Measurements from ENCODE around the gene CD4. TPM values are rescaled to one million over a fixed set of nuclear protein-coding genes. Genes with fewer than 3 reads are reported as not detected.

CD4 gene
- total RNA-seq, 4 donors from 2014 or later = 3.5 to 8.1 (median 3.9) TPM

DNA sequence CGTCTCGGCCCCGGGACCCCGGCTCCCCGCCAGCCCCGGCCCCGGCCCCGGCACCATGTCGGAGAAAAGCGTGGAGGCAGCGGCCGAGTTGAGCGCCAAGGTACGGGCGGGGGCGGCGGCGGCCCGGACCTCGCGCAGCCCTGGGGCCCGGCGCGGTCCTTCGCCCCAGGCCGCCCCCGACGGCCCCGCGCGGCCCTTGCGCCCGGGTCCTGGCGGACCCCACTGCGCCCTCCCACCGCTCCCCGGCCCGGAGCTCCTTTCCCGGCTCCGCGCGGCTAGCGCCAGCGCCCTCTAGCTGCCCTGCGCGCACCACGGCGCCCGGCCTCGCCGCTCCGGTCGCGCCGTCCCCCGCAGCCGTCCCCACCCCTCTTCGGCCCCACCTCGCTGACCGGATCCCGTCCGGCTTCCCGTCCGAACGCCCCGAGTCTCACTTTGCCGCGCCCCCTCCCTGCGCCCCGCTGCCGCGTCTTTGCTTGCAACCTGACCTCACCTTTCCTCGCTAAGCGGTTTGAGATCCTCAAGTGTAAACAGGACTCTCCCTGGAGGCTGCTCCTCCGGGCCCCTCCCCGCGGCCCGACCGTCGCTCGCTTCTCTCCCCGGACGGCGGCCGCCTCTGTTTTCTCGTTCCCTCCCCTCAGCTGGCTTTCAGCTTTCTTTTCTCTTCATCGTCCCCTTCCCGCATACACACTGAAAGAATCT is 22.5 kb upstream of the CD4 start:
- intact Hi-C loops (cut with DNase I) = no loop called here
- H3K4me3 ChIP-seq (replicated peaks in 1 of 3) = peak overlapping the region; percentile 47 to 89 (median 69)
- H3K27me3 ChIP-seq = no peaks in the 10 kb centered on the region
- peaks cover 9 to 11% of the 10 kb centered on the region in 2 donors for H3K36me3 ChIP-seq
- H3K4me1 ChIP-seq = peaks cover 26 to 48% of the 10 kb centered on the region in 2 donors
- 1% methylated on average over 36 to 37 of the region's 88 CpGs for WGBS, 2 donors
- peak; percentile 83 to 86 for DNase-seq
- no peaks in the 10 kb centered on the region for H3K9me3 ChIP-seq
- peak in 1 of 2 donors; percentile 62 for TF ChIP-seq POLR2A (IDR thresholded peaks at IDR 0.05)
- TF ChIP-seq, protein P1, sequence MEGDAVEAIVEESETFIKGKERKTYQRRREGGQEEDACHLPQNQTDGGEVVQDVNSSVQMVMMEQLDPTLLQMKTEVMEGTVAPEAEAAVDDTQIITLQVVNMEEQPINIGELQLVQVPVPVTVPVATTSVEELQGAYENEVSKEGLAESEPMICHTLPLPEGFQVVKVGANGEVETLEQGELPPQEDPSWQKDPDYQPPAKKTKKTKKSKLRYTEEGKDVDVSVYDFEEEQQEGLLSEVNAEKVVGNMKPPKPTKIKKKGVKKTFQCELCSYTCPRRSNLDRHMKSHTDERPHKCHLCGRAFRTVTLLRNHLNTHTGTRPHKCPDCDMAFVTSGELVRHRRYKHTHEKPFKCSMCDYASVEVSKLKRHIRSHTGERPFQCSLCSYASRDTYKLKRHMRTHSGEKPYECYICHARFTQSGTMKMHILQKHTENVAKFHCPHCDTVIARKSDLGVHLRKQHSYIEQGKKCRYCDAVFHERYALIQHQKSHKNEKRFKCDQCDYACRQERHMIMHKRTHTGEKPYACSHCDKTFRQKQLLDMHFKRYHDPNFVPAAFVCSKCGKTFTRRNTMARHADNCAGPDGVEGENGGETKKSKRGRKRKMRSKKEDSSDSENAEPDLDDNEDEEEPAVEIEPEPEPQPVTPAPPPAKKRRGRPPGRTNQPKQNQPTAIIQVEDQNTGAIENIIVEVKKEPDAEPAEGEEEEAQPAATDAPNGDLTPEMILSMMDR (IDR thresholded peaks at IDR 0.05) = peak in 4 of 6 experiments; percentile 24 to 95 (median 76)
- peak overlapping the region; percentile 75 to 97 (median 94) for H3K27ac ChIP-seq

DNA sequence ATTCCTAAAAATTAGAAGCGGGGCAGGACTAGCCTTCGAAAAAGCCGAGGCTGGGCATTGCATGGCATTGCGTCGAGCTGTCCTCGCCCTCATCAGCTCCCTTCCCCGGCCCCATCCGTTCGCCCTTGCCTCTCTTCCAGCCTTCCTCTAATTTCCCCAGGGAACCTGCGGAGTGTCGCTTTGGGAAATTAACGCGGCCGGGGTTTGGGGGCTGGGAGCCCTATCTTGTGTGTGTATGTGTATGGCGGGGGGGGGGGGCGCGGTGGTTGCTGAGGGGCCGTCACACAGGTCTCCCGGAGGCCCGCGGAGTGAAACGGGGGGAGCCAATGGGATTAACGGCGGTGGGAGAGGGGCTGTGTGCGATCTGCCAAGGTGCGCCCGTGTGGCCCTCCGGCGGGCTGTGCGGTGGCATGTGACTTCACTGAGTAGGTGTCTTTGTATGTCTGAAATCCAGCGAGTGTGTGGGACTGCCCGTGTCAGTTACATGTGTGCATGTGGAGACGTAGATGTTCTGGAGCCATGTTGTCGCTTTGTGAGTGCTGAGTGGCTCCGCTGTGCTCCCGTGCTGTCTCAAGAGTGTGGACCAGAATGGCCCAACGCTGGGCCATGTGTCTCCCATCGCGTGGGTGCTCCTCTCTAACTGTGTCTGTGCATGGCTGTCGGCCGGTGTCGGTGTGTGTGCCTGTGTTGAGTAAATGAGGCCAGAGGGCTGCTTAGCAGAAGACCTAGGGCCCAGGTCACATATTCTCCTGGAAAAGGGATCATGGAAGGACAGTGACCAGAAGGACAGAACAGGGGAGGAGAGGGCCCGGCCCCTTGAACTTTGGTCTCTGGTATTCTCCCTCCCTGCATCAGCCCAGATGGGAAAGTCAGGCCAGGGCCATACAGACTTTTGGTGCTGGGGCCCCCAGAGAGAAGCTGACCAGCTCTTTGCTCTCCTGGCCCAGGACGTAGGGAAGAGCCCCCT is 21.7 kb upstream of the CD4 start:
- peak overlapping the region; percentile 66 to 97 (median 94) for H3K27ac ChIP-seq
- H3K36me3 ChIP-seq = peaks cover 9 to 11% of the 10 kb centered on the region in 2 donors
- no peaks in the 10 kb centered on the region for H3K9me3 ChIP-seq
- 10 to 15% methylated on average over 32 to 33 of the region's 44 CpGs for WGBS, 2 donors
- intact Hi-C loops (cut with DNase I) = no loop called here
- no peaks in the 10 kb centered on the region for H3K27me3 ChIP-seq
- H3K4me3 ChIP-seq (replicated peaks in 1 of 3) = peak overlapping the region; percentile 47 to 89 (median 69)
- H3K4me1 ChIP-seq = peaks cover 26 to 52% of the 10 kb centered on the region in 2 donors
- TF ChIP-seq, protein P1 (IDR thresholded peaks at IDR 0.05) = no peak
- peak in 1 of 2 donors; percentile 17 for TF ChIP-seq POLR2A (IDR thresholded peaks at IDR 0.05)
- DNase-seq = peak; percentile 62

DNA sequence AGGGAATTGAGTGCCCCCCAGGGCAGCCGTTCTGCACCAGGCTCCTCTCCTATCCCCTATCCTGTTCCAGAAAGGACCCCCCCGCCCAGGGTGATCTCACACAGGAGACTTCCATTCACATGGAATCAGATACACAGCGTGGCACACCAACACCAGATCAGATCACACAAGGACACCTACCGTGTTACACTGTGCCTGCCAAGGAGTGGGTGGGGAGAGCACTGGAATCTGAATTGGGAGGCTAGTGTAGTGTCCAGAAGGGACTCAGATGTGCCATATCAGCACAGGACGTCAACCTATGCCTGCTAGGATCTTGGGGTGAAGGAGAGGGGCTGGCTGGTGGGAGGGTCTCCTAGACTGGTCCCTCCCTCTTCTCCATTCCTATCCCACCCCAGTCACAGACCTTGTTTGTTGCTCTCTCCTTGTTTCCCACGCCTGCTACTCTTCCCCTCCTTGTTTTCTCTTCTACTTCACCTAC is 20.9 kb upstream of the CD4 start:
- no peaks in the 10 kb centered on the region for H3K27me3 ChIP-seq
- 47 to 63% methylated on average over 6 of the region's 6 CpGs for WGBS, 2 donors
- intact Hi-C loops (cut with DNase I) = no loop called here
- peak overlapping the region in 2 of 3 donors; percentile 94 to 97 for H3K27ac ChIP-seq
- no peak for DNase-seq
- peaks cover 9 to 11% of the 10 kb centered on the region in 2 donors for H3K36me3 ChIP-seq
- peak overlapping the region in 1 of 3 donors; percentile 69 for H3K4me3 ChIP-seq (replicated peaks in 1 of 3)
- no peak for TF ChIP-seq POLR2A (IDR thresholded peaks at IDR 0.05)
- peaks cover 26 to 51% of the 10 kb centered on the region in 2 donors for H3K4me1 ChIP-seq
- H3K9me3 ChIP-seq = no peaks in the 10 kb centered on the region

DNA sequence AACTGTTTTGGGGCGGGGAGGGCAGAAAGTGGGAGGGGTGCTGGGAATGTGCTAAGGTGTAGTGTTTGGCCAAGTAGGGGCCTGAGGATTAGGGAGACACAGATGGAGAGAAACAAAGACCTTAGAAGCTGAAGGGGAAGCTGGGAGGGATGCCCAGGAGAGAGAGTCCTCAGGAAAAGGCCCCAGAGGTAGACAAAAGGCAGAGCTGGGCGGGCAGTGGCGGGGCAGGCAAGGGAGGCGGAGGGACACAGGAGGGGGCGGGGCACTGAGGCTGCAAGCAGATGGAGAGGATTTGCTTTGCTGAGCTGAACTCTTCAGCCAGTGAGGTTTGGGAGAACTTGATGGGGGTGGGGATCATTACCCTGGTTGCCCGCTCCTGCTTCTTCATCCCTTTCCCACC is 20.3 kb upstream of the CD4 start:
- Histone ChIP-seq H3K36me3 (peaks cover 9 to 11% of the 10 kb centered on the region in 2 donors), H3K27ac (peak overlapping the region in 2 of 3 donors; percentile 94 to 97), H3K27me3 (no peaks in the 10 kb centered on the region), H3K4me1 (peaks cover 26 to 46% of the 10 kb centered on the region in 2 donors), H3K4me3 (replicated peaks in 1 of 3) (peak overlapping the region in 1 of 3 donors; percentile 69), H3K9me3 (no peaks in the 10 kb centered on the region)
- DNase-seq = peak; percentile 75 to 80
- TF ChIP-seq POLR2A (IDR thresholded peaks at IDR 0.05) = no peak
- TF ChIP-seq, protein P1 (IDR thresholded peaks at IDR 0.05) = no peak
- WGBS, 2 donors = 61 to 77% methylated on average over 5 to 6 of the region's 6 CpGs
- intact Hi-C loops (cut with DNase I) = no loop called here

DNA sequence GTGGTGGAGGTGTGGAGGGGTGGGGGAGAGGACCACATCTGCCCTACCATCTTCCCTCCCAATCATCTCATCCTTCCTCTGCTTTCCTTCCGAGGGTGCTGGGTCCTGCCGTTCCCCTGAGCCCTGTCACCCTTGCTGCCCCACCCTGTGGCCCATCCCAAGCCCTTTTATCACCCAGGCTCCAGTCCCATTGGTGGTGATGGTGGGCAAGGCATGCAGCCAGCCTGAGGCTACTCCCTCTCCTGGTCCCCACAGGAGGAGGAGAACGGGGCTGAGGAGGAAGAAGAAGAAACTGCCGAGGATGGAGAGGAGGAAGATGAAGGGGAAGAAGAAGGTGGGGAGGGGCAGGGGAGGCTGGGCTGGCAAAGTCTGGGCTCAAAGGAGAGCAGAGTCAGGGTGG is 19.7 kb upstream of the CD4 start:
- peaks cover 24 to 43% of the 10 kb centered on the region in 2 donors for H3K4me1 ChIP-seq

More for the DNA sequence above, 19.7 kb upstream of the CD4 start:
- WGBS, 2 donors = 71 to 75% methylated on average over 4 of the region's 4 CpGs
- no peaks in the 10 kb centered on the region for H3K27me3 ChIP-seq
- H3K27ac ChIP-seq = no peak overlapping the region
- intact Hi-C loops (cut with DNase I) = no loop called here
- H3K36me3 ChIP-seq = peaks cover 9 to 11% of the 10 kb centered on the region in 2 donors
- no peaks in the 10 kb centered on the region for H3K9me3 ChIP-seq
- H3K4me3 ChIP-seq (replicated peaks in 1 of 3) = no peak overlapping the region
- TF ChIP-seq, protein P1 (IDR thresholded peaks at IDR 0.05) = no peak
- no peak for TF ChIP-seq POLR2A (IDR thresholded peaks at IDR 0.05)
- DNase-seq = no peak
